Activated T-cell treated with anti-CD3 and anti-CD28 coated beads, Interleukin-2, amount 50 U/mL, for 72 hours (primary cell): ENCODE data around the gene DYNC2I2. TPM values are rescaled to one million over a fixed set of nuclear protein-coding genes. Genes with fewer than 3 reads are reported as not detected.
"Not testable (repeated sequence)": the region's sequence is repeated elsewhere in the genome, so short reads cannot be mapped to it uniquely, and the experiment has no call there.

Experiments
- ATAC-seq, 2 donors: fragments of 150-1000 bp; cut with Tn5 transposase; replicated peaks in 1 of 2; 2 replicates each; pipeline ENCODE4 v1.10.0; 2021; ENCODE audit warnings: moderate library complexity in 2 of 2, mild to moderate bottlenecking in 1 of 2
- DNase-seq, 2 donors: peaks; one replicate each; pipeline ENCODE4 v3.0.0; 2021 to 2022; ENCODE audit warnings: mixed read lengths in 1 of 2
- H3K27ac Mint-ChIP-seq: one replicate; pipeline ENCODE4 v1.8.0; 2022; ENCODE audit warnings: mild to moderate bottlenecking, moderate library complexity, mixed read lengths
- H3K27me3 Mint-ChIP-seq: one replicate; pipeline ENCODE4 v1.8.0; 2022; ENCODE audit warnings: low read depth, mixed read lengths
- H3K36me3 Mint-ChIP-seq, 2 donors: one replicate each; pipeline ENCODE4 v1.8.0; 2022; ENCODE audit warnings: mixed read lengths in 2 of 2, mild to moderate bottlenecking in 1 of 2; ENCODE audit not compliant: insufficient read depth in 2 of 2
- H3K4me1 Mint-ChIP-seq: one replicate; pipeline ENCODE4 v1.8.0; 2022; ENCODE audit warnings: low read depth, mixed read lengths
- H3K4me3 Mint-ChIP-seq, 2 donors: one replicate each; pipeline ENCODE4 v1.8.0; 2022; ENCODE audit warnings: mild to moderate bottlenecking in 2 of 2, mixed read lengths in 2 of 2, moderate library complexity in 2 of 2
- H3K9me3 Mint-ChIP-seq, 2 donors: one replicate each; pipeline ENCODE4 v1.8.0; 2022; ENCODE audit warnings: mixed read lengths in 2 of 2
- total RNA-seq, 2 donors: library from RNA; stranded (reverse); gene quantifications; one replicate each; pipeline ENCODE4 v1.2.3, GENCODE V29; 2022

Gene DYNC2I2
- total RNA-seq, 2 donors from 2014 or later: 27.1 to 31.2 TPM

DNA sequence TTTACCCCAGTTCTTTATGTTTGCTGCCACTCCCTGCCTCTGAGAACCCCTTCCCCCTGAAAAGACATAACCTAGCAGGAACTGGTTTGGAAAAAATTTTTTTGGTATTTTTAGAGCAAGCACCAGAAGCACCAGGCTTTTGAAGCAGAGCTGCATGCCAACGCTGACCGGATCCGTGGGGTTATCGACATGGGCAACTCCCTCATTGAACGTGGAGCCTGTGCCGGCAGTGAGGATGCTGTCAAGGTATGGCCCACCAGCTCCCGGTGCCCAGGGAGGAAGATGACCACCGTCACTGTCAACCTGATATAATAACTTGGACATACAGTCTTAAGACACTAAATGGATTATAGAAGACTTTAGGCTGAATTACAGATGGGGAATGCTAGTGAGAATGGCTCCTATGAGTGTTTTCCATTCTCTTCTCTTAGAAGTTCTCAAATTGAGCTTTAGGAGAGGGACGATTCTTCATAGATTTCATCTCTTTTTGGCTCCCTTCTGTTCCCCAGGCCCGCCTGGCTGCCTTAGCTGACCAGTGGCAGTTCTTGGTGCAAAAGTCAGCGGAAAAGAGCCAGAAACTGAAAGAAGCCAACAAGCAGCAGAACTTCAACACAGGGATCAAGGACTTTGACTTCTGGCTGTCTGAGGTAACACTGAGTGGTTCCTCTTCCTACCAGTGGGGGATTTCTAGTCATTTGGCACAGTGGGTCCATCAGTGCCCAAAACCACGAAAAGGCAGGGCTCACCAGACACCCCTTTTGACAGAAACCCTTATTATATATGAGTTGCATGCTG is 44.9 kb downstream of the DYNC2I2 start:
- DNase-seq (no peak), ATAC-seq (no peak)
- Mint-ChIP-seq H3K9me3 (no peaks in the 10 kb centered on the region), H3K36me3 (peaks cover 7 to 28% of the 10 kb centered on the region in 2 donors), H3K27me3 (no peaks in the 10 kb centered on the region), H3K27ac (peak overlapping the region; percentile 49), H3K4me1 (no peaks in the 10 kb centered on the region), H3K4me3 (no peak overlapping the region)

- Mint-ChIP-seq H3K27me3 (no peaks in the 10 kb centered on the region), H3K36me3 (peaks cover 9 to 26% of the 10 kb centered on the region in 2 donors), H3K9me3 (no peaks in the 10 kb centered on the region), H3K4me1 (no peaks in the 10 kb centered on the region), H3K27ac (no peak overlapping the region), H3K4me3 (no peak overlapping the region)
- ATAC-seq: no peak
- no peak for DNase-seq
These were observed 45.8 kb downstream of the DYNC2I2 start for GRCh38 chr9:128610897-128611296.

GRCh38 chr9:128607642-128608350 is 48.9 kb downstream of the DYNC2I2 start:
- H3K9me3 Mint-ChIP-seq: no peaks in the 10 kb centered on the region
- H3K27ac Mint-ChIP-seq: no peak overlapping the region
- no peaks in the 10 kb centered on the region for H3K27me3 Mint-ChIP-seq
- H3K36me3 Mint-ChIP-seq: peaks cover 9 to 16% of the 10 kb centered on the region in 2 donors
- DNase-seq (no peak), ATAC-seq (no peak)
- no peaks in the 10 kb centered on the region for H3K4me1 Mint-ChIP-seq
- H3K4me3 Mint-ChIP-seq: no peak overlapping the region

GRCh38 chr9:128603697-128604096 is 53.0 kb downstream of the DYNC2I2 start:
- peak overlapping the region; percentile 1 for H3K27ac Mint-ChIP-seq

GRCh38 chr9:128600099-128600498 is 56.5 kb downstream of the DYNC2I2 start:
- peaks cover 12% of the 10 kb centered on the region for H3K4me1 Mint-ChIP-seq
- no peaks in the 10 kb centered on the region for H3K27me3 Mint-ChIP-seq
- DNase-seq: no peak
- H3K27ac Mint-ChIP-seq: peak overlapping the region; percentile 90
- ATAC-seq: peak; percentile 36 to 60
- H3K4me3 Mint-ChIP-seq: peak overlapping the region in 1 of 2 donors; percentile 55
- peaks cover 7 to 22% of the 10 kb centered on the region in 2 donors for H3K36me3 Mint-ChIP-seq
- no peaks in the 10 kb centered on the region for H3K9me3 Mint-ChIP-seq

More at GRCh38 chr9:128603697-128604096, 53.0 kb downstream of the DYNC2I2 start:
- Mint-ChIP-seq H3K4me1 (peaks cover 12% of the 10 kb centered on the region), H3K9me3 (no peaks in the 10 kb centered on the region), H3K36me3 (peaks cover 8 to 17% of the 10 kb centered on the region in 2 donors), H3K4me3 (no peak overlapping the region), H3K27me3 (no peaks in the 10 kb centered on the region)
- no peak for DNase-seq
- ATAC-seq: no peak

DNA sequence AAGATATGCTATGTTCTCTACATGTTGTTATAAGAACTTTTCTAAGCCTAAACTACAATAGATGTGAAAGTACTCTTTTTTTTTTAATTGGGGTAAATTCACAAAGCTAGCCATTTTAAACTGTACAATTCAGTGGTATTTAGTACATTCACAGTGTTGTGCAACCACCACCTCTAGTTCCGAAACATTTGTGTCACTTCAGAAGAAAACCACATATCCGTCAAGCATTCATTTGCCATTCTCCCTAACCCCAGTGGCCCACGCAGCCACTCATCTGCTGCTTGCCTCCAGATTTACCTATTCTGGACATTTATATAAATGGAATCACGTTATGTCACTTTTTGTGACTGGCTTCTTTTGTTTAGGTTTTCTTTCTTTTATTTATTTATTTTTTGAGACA is 61.2 kb downstream of the DYNC2I2 start:
- no peak for DNase-seq
- Mint-ChIP-seq H3K9me3 (no peaks in the 10 kb centered on the region), H3K36me3 (peaks cover 8 to 35% of the 10 kb centered on the region in 2 donors), H3K4me3 (no peak overlapping the region), H3K27ac (peak overlapping the region; percentile 44), H3K27me3 (no peaks in the 10 kb centered on the region), H3K4me1 (peaks cover 12% of the 10 kb centered on the region)
- no peak for ATAC-seq

- Mint-ChIP-seq H3K27me3 (no peaks in the 10 kb centered on the region), H3K9me3 (no peaks in the 10 kb centered on the region), H3K27ac (no peak overlapping the region), H3K36me3 (peaks cover 7 to 38% of the 10 kb centered on the region in 2 donors), H3K4me1 (peaks cover under 1% of the 10 kb centered on the region), H3K4me3 (no peak overlapping the region)
- DNase-seq: no peak
- no peak for ATAC-seq
These were observed 62.8 kb downstream of the DYNC2I2 start for GRCh38 chr9:128593856-128594255.

DNA sequence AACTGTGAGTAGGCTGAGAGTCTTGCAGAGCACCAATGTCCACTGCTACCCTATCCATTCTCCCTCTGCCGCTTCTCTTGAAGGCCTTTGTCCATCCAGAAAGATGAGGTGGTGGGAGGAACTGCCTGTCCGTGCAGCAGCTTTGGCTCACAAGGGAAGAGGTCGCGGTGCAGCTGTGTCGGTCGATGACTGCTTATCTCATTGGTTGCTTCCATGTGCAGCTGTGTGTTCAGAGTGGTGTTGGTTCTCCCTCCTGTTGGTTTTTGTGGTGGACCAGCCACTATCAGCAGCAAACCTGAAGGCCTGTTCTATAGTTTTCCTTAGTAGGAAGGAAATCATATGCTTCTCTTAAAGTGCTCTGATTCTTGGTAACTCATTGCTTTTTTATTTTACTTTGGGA is 63.6 kb downstream of the DYNC2I2 start:
- Mint-ChIP-seq H3K27me3 (no peaks in the 10 kb centered on the region), H3K9me3 (no peaks in the 10 kb centered on the region), H3K4me1 (peaks cover 7% of the 10 kb centered on the region), H3K27ac (no peak overlapping the region), H3K36me3 (peaks cover 8 to 36% of the 10 kb centered on the region in 2 donors), H3K4me3 (no peak overlapping the region)
- DNase-seq (no peak), ATAC-seq (no peak)

DNA sequence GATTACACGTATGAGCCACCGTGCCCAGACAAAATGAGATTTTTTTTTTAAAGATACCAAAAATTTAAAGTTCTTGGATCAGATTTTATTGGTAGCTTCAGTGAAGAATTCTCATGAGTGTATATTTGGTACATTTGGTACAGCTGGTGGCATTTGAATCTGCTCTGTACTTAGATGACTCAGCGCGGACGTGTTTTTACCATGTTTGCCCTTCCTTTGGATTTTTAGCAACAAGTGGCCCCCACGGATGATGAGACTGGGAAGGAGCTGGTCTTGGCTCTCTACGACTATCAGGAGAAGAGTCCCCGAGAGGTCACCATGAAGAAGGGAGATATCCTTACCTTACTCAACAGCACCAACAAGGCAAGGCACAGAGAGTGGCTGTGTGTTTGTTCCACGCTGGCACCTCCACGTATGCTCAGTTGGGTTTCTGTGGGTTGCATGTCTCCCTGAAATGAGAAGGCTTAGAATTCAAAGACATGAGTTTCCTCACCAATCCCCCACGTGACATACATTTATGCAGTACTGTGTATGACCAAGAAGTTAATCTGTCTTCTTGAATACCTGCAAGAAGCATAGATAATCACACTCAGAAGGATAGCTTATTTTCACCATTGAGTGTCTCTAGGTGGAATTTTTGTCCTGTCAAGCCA is 67.9 kb downstream of the DYNC2I2 start:
- Mint-ChIP-seq H3K9me3 (no peaks in the 10 kb centered on the region), H3K4me1 (peaks cover 18% of the 10 kb centered on the region), H3K27ac (peak overlapping the region; percentile 57), H3K4me3 (peak overlapping the region in 1 of 2 donors; percentile 44), H3K27me3 (no peaks in the 10 kb centered on the region), H3K36me3 (peaks cover 18 to 52% of the 10 kb centered on the region in 2 donors)
- ATAC-seq (peak in 1 of 2 donors; percentile 53), DNase-seq (no peak)

GRCh38 chr9:128587453-128587852 is 69.2 kb downstream of the DYNC2I2 start:
- Mint-ChIP-seq H3K27ac (peak overlapping the region; percentile 66), H3K36me3 (peaks cover 18 to 56% of the 10 kb centered on the region in 2 donors), H3K4me3 (peak overlapping the region; percentile 20 to 52), H3K27me3 (no peaks in the 10 kb centered on the region), H3K9me3 (no peaks in the 10 kb centered on the region), H3K4me1 (peaks cover 18% of the 10 kb centered on the region)
- DNase-seq (peak; percentile 56 to 59), ATAC-seq (peak; percentile 96 to 97)

DNA sequence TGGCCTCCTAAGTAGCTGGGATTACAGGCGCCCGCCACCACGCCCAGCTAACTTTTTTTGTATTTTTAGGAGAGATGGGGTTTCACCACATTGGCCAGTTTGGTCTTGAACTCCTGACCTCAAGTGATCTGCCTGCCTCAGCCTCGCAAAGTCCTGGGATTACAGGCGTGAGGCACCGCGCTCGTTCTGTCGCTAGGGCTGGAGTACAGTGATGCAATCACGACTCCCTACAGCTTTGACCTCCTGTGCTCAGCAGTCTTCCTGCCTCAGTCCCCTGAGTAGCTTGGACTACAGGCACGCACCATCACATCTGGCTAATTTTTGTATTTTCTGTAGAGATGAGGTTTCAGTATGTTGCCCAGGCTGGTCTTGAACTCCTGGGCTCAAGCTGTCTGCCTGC is 69.7 kb downstream of the DYNC2I2 start:
- not testable (repeated sequence) for H3K27me3 Mint-ChIP-seq, H3K9me3 Mint-ChIP-seq, DNase-seq
- peaks cover 18 to 54% of the 10 kb centered on the region in 2 donors for H3K36me3 Mint-ChIP-seq
- peaks cover 18% of the 10 kb centered on the region for H3K4me1 Mint-ChIP-seq
- peak overlapping the region; percentile 20 to 52 for H3K4me3 Mint-ChIP-seq
- H3K27ac Mint-ChIP-seq: peak overlapping the region; percentile 66
- ATAC-seq: peak in 1 of 2 donors; percentile 37

DNA sequence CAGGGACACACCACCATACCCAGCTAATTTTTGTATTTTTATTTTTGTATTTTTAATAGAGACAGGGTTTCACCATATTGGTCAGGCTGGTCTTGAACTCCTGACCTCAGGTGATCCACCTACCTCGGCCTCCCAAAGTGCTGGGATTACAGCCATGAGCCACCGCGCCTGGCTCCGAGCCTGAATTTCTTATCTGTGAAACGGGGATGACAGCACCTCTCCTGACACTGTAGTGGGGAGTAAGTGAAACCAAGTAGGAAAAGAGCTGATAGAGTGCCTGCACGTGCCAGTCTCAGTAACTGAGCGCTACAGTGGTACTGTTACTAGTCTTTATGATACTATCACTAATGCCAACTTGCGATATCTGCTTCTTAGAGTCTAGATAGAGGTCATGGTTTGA is 71.5 kb downstream of the DYNC2I2 start:
- peaks cover 18 to 51% of the 10 kb centered on the region in 2 donors for H3K36me3 Mint-ChIP-seq
- H3K27ac Mint-ChIP-seq, DNase-seq, H3K9me3 Mint-ChIP-seq, ATAC-seq, H3K27me3 Mint-ChIP-seq, H3K4me3 Mint-ChIP-seq: not testable (repeated sequence)
- peaks cover 18% of the 10 kb centered on the region for H3K4me1 Mint-ChIP-seq
